Natural killer cell (primary cell): Measurements from ENCODE around the gene GPR35. TPM values are rescaled to one million over a fixed set of nuclear protein-coding genes. Genes with fewer than 3 reads are reported as not detected.

Experiments
- ATAC-seq, 3 donors: fragments of 150-1000 bp in 2 of 3; fragments of 200-7000 bp in 1 of 3; cut with Tn5 transposase; 1 replicate in 1 of 3; 2 replicates in 2 of 3; pipeline ENCODE4 v1.10.0; 2021; ENCODE audit warnings: mild to moderate bottlenecking in 2 of 3, moderate library complexity in 2 of 3
- DNase-seq, 2 donors: peaks; one replicate each; pipeline versions ENCODE4 v3.0.0 to v3.0.0-alpha.2; 2013 to 2021; ENCODE audit warnings: mixed read lengths in 1 of 2
- H3K27ac ChIP-seq: one replicate; pipeline ENCODE4 v1.5.1; 2013; ENCODE audit warnings: mild to moderate bottlenecking, low read length
- H3K27me3 ChIP-seq: one replicate; pipeline ENCODE4 v1.6.1; 2013; ENCODE audit warnings: low read length; ENCODE audit not compliant: control insufficient read depth, insufficient read depth
- H3K36me3 ChIP-seq: one replicate; pipeline ENCODE4 v1.6.1; 2013; ENCODE audit warnings: low read length; ENCODE audit not compliant: control insufficient read depth, insufficient read depth
- H3K4me1 ChIP-seq: one replicate; pipeline ENCODE4 v1.6.1; 2013; ENCODE audit warnings: low read length; ENCODE audit not compliant: control insufficient read depth, insufficient read depth
- H3K4me3 ChIP-seq: one replicate; pipeline ENCODE4 v1.5.1; 2013; ENCODE audit warnings: low read length
- H3K9me3 ChIP-seq: one replicate; pipeline ENCODE4 v1.6.1; 2013; ENCODE audit warnings: low read length; ENCODE audit not compliant: control insufficient read depth, insufficient read depth
- H3K27ac Mint-ChIP-seq, 2 donors: one replicate each; pipeline ENCODE4 v1.8.0; 2022; ENCODE audit warnings: mild to moderate bottlenecking in 2 of 2, mixed read lengths in 2 of 2, moderate library complexity in 1 of 2
- H3K27me3 Mint-ChIP-seq, 2 donors: one replicate each; pipeline ENCODE4 v1.8.0; 2022; ENCODE audit warnings: low read depth in 2 of 2, mixed read lengths in 2 of 2
- H3K36me3 Mint-ChIP-seq: one replicate; pipeline ENCODE4 v1.8.0; 2022; ENCODE audit warnings: mixed read lengths
- H3K4me1 Mint-ChIP-seq, 2 donors: one replicate each; pipeline ENCODE4 v1.8.0; 2022; ENCODE audit warnings: mixed read lengths in 2 of 2
- H3K4me3 Mint-ChIP-seq: one replicate; pipeline ENCODE4 v1.8.0; 2022; ENCODE audit warnings: mild to moderate bottlenecking, moderate library complexity, mixed read lengths
- H3K9me3 Mint-ChIP-seq, 2 donors: one replicate each; pipeline ENCODE4 v1.8.0; 2022; ENCODE audit warnings: mixed read lengths in 2 of 2
- CTCF ChIP-seq: fragments of 200-600 bp; IDR thresholded peaks from one replicate; pipeline ENCODE4 v1.8.0; 2022; ENCODE audit warnings: antibody characterized with exemption
- WGBS: methylation state at CpG from one replicate; pipeline ENCODE4 v1.1.7; 2013; ENCODE audit warnings: missing lambda C conversion rate; ENCODE audit not compliant: insufficient coverage; 5-methylcytosine and 5-hydroxymethylcytosine counted together
- intact Hi-C: fragments of 100-400 bp; cut with micrococcal nuclease; formaldehyde crosslinking; loops from one replicate; pipeline ENCODE4 v1.14.2; 2022
- total RNA-seq, 4 donors: library from RNA; stranded (reverse); fragments of 120-200 nt in 1 of 4; gene quantifications; one replicate each; pipeline versions ENCODE4 v1.2.3 to v1.2.4, GENCODE V29; 2013 to 2022

The GPR35 gene
- total RNA-seq, 3 donors from 2014 or later (not counting 1 experiment from before 2014, with no cell fraction given) = 10.6 to 19.7 (median 15.7) TPM

GRCh38 chr2:240648650-240649275 lies 23.5 kb downstream of the GPR35 start:
- Mint-ChIP-seq H3K36me3 (no peaks in the 10 kb centered on the region), H3K9me3 (no peaks in the 10 kb centered on the region), H3K27ac (no peak overlapping the region), H3K4me1 (peaks cover 5 to 11% of the 10 kb centered on the region in 2 donors), H3K4me3 (no peak overlapping the region), H3K27me3 (peaks cover 20% of the 10 kb centered on the region in 2 donors)
- 55% methylated on average over 15 of the region's 19 CpGs for WGBS
- peaks cover 6% of the 10 kb centered on the region for H3K4me1 ChIP-seq
- intact Hi-C loops = no loop called here
- no peak overlapping the region for H3K4me3 ChIP-seq
- H3K27me3 ChIP-seq = no peaks in the 10 kb centered on the region
- no peak for TF ChIP-seq CTCF
- H3K36me3 ChIP-seq = no peaks in the 10 kb centered on the region
- no peak for DNase-seq
- ATAC-seq = no peak
- H3K27ac ChIP-seq = no peak overlapping the region
- no peaks in the 10 kb centered on the region for H3K9me3 ChIP-seq

GRCh38 chr2:240649331-240649730 lies 24.1 kb downstream of the GPR35 start:
- peaks cover 6% of the 10 kb centered on the region for H3K4me1 ChIP-seq
- no peak for ATAC-seq
- H3K4me1 Mint-ChIP-seq = peaks cover 5 to 11% of the 10 kb centered on the region in 2 donors
- H3K9me3 Mint-ChIP-seq = no peaks in the 10 kb centered on the region
- H3K27ac ChIP-seq = no peak overlapping the region
- H3K36me3 ChIP-seq = no peaks in the 10 kb centered on the region
- H3K27ac Mint-ChIP-seq = no peak overlapping the region
- peaks cover 20 to 21% of the 10 kb centered on the region in 2 donors for H3K27me3 Mint-ChIP-seq
- intact Hi-C loops = no loop called here
- 63% methylated on average over 5 of the region's 7 CpGs for WGBS
- no peaks in the 10 kb centered on the region for H3K36me3 Mint-ChIP-seq
- H3K4me3 ChIP-seq = no peak overlapping the region
- no peaks in the 10 kb centered on the region for H3K27me3 ChIP-seq
- no peak for DNase-seq
- no peaks in the 10 kb centered on the region for H3K9me3 ChIP-seq
- H3K4me3 Mint-ChIP-seq = no peak overlapping the region
- no peak for TF ChIP-seq CTCF

GRCh38 chr2:240650254-240650965 lies 25.1 kb downstream of the GPR35 start:
- ATAC-seq = no peak
- Mint-ChIP-seq H3K4me3 (no peak overlapping the region), H3K9me3 (no peaks in the 10 kb centered on the region), H3K36me3 (no peaks in the 10 kb centered on the region), H3K27me3 (peaks cover 20 to 29% of the 10 kb centered on the region in 2 donors), H3K4me1 (peaks cover 5 to 22% of the 10 kb centered on the region in 2 donors), H3K27ac (no peak overlapping the region)
- Histone ChIP-seq H3K27ac (no peak overlapping the region), H3K9me3 (no peaks in the 10 kb centered on the region), H3K4me1 (peaks cover 9% of the 10 kb centered on the region), H3K4me3 (no peak overlapping the region), H3K36me3 (no peaks in the 10 kb centered on the region), H3K27me3 (no peaks in the 10 kb centered on the region)
- no peak for DNase-seq
- intact Hi-C loops = no loop called here
- no peak for TF ChIP-seq CTCF
- 93% methylated on average over 13 of the region's 13 CpGs for WGBS
